Hematopoietic multipotent progenitor cell treated with erythropoietin and hydrocortisone succinate and interleukin-3 and kit ligand, for 4 days (in vitro differentiated cells): Measurements from ENCODE around the gene ANKMY1.
"Not testable (repeated sequence)": the region's sequence is repeated elsewhere in the genome, so short reads cannot be mapped to it uniquely, and the experiment has no call there.

Experiments
- DNase-seq: peaks from one replicate; pipeline ENCODE4 v3.0.0-alpha.2; 2015

Gene ANKMY1

GRCh38 chr2:240502059-240502429, 55.7 kb downstream of the ANKMY1 start:
- no peak for DNase-seq

DNA sequence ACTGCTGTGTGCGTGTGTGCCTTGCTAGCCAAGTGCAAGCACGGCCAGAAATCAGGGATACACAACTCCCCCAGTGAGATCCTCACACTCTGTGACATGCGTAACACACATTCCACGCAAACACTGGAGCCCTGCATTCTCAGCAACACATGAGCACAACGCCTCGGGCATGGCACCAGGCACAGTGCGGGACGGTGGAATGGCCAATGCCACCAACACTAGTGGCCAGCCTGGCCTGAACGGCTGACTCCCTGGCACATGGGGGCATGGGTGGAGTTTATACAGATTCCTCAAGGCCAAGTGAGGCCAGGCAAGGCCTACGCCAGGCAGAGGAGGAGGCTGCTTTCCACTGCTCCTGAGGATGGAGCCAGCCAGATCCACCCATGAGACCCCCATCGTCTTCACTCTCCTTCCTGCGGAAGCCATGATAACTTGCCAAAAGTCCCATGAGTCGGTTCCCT, 56.2 kb downstream of the ANKMY1 start:
- no peak for DNase-seq

DNA sequence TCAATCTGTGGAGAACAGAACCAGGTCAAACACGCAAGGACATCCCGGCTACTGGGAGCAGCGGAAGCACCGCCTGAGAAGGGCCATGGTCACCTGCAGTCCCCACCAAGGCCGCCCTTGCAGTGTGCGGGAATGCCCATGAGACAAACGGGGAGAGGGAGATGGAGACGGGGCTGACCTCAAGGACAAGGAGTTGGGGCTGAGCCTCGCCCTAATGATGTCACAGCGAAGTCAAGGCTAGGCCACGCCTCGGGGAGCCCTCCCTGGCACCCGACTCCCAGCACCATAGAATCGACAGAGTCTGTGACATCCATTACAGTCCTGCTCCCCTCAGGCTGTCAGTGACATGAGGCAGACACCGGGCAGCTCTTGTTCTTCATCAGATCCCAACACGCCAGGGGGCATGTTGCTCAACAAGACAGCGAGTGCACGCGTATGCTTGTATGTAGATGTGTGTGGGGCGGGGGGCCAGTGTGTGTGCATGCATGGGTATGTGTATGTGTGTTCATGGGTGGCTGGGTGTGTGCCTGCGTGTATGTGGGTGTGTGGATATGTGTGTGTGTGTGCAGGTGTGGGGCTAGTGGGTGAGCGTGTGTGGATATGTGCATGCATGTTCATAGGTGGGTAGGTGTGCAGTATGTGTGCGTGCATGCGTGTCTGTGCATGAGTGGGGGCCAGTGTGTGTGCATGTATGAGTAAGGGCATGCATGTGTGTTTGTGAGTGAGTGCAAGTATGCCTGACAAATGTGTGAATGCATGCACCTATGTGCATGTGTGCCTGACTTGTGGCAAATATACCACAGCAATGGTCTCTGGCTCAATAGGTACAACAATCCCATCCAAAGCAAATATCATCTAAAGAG, 57.0 kb downstream of the ANKMY1 start:
- DNase-seq, result no peak

DNA sequence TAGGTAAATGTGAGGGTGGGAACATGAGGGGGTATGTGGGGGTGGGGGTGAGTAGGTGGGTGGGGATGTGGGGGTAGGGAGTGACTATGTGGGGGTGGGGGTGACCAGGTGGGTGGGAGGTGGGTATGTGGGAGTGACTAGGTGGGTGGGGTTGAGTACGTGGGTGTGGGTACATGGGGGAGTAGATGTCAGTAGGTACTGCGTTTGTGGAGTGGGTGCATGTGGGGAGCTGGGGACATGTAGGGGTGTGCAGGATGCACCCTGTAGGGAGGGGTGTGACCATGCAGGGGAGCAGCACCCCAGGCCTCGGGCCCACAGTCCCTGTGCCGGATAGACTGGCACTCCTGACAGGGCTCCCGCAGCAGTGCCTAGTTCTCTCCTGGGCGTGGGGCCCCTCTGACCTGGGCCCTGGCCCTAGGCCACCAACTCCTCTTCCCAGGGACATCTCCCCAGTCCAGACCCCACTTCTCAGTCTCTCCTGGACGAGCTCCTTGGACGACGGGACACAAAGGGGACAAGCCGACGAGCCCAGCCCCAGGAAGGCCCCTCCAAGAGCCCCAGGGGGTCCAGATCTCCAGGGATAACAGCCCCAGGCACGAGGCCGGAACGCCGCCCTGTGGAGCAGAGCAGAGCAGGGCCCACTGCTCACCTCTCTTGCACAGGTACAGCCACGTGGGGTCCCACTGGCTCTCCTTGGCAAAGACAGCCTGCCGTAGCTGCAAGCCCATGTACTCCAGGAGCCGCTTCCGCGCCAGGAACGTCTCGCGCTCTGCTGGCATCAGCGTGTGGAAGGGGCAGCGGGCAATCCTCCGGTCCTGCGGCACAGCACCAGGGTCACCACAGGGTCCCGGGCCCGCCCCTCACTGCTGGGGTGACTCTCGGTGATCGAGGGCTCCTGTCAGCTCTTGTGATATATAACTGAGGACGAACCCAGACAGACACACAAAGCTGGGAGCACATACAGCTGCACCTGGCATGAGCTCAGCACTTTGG, 58.2 kb downstream of the ANKMY1 start:
- DNase-seq, result no peak

GRCh38 chr2:240498958-240499260, 58.9 kb downstream of the ANKMY1 start:
- DNase-seq, result no peak

DNA sequence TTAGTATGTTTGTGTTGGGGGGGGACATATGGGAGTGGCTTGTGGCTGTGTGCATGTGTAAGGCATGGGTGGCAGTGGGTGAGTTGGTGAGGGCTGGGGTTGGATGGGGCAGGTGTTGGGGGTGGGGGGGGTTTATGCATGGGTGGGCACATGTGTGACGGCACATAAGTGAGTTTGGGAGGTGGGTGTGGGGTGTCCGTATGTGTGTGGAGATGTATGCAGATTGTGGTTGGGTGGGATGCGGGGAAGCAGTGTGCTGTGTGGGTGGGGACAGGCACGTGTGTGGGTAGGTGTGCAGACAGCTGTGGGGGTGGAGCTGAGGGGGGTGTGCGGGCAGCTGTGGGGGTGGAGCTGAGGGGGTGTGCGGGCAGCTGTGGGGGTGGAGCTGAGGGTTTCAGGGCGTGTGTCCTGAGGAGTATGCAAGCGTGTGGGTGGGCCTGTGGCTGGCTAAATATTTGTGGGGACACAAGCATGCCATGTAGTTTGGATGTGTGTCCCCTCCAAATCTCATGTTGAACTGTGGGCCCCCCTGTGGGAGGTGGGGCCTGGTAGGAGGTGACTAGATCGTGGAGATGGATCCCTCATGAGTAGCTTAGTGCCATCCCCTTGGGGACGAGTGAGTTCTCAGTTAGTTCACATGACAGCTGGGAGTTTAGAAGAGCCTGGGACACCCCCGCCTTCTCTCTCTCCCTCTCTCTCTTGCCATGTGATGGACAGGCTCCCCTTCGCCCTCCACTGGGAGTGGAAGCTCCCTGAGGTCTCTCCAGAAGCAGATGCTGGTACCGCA, 59.4 kb downstream of the ANKMY1 start:
- DNase-seq, result no peak

GRCh38 chr2:240497082-240497481, 60.7 kb downstream of the ANKMY1 start:
- peak; percentile 41 for DNase-seq

- not testable (repeated sequence) for DNase-seq
Measured at GRCh38 chr2:240494942-240495341, 62.8 kb downstream of the ANKMY1 start.

DNA sequence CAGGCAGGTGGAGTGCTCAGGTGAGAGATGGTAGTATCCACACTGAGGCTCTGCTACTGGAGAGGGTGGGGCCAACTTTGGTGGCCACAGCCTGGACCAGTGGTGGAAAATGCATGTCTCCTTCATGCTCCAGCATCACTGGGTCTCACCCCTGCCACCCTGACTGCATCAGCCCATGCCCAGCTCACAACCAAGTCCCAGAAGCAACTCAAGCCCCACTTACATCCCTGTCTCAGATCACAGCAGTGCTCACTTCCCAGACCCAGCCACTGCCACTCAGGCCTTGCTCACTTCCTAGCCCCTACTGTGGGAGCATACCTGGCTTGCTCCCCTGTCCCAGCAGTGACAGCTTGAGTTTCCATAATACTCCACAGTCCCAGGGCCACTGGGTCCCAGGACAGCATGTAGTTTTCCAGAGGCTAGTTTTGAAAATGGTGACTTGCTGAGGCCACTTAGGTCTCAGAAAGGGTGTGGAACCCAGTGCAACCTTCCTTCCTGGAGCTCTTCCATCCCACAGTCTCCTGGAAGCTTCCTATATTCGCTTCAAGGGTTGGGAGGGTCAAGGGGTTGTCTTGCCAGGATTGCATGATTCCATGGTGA, 63.5 kb downstream of the ANKMY1 start:
- DNase-seq, result no peak

DNA sequence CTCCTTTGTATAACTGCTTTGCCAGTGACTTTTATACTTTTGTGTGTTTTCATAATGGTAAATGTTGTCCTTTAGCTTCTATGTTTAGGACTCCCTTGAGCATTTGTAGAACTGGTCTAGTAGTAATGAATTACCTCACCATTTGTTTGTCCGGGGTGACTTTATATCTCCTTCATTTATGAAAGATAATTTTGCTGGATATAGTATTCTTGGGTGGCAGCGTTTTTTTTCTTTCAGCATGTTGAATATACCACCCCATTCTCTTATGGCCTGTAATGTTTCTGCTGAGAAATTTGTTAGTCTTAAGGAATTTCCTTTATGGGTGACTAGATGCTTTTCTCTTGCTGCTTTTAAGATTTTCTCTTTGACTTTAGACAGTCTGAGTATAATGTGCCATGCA, 66.3 kb downstream of the ANKMY1 start:
- DNase-seq, result no peak

GRCh38 chr2:240482141-240482540, 75.6 kb downstream of the ANKMY1 start:
- DNase-seq, result no peak

GRCh38 chr2:240481720-240482119, 76.1 kb downstream of the ANKMY1 start:
- DNase-seq, result no peak

DNA sequence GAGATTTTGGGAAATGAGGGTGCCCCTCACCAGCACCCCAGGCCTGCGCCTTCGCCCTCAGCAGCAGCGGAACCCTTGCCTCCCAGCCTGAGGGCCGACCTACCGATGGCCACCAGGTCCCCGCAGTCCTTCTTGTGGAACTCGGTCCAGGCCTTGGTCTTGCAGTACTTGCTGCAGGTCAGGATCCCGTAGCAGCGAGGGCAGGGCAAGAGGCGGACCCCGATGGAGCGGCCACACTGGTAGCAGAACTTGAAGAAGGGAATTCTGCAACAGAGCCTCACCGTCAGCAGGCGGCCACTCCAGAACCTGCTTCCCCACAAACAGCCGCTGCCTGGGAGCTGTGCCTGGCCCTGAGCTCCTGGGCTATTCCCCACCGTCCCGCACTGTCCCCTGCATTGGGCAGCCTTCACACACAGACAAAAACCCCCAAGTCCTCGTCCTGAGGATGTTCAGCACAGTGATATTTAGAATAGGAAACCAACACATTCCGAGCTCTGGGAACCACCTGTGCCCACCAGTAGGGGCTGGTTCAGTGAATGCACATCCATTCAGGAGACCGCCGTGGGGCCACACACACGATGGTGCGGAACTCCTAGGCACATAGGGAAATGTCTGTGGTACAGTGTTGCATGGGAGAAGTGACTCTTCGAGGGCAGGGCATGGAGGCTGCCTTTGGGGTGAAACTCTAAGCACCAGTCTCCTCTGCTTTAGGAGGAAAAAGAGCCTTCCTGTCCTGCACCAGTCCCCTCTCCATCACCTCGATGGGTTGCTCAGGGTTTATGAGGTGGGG, 76.8 kb downstream of the ANKMY1 start:
- no peak for DNase-seq

DNA sequence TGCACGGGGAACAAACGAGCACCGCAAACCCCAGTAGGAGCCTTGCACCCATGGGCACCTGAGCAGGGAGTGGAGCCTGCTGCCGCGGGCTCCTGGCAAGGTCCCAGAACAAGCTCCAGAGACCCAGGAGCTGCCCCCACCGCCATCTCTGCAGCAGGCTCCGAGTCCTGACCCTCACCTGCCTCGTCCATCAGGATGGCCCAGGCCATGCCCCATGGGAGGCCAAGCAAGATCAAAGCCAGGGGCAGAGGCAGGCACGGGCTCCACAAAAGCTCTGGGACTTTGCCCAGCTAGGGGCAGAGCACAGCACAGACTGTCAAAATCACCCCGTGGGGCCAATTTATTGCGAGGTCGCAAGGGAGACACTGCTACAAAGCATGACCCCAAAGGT, 78.7 kb downstream of the ANKMY1 start:
- no peak for DNase-seq

DNA sequence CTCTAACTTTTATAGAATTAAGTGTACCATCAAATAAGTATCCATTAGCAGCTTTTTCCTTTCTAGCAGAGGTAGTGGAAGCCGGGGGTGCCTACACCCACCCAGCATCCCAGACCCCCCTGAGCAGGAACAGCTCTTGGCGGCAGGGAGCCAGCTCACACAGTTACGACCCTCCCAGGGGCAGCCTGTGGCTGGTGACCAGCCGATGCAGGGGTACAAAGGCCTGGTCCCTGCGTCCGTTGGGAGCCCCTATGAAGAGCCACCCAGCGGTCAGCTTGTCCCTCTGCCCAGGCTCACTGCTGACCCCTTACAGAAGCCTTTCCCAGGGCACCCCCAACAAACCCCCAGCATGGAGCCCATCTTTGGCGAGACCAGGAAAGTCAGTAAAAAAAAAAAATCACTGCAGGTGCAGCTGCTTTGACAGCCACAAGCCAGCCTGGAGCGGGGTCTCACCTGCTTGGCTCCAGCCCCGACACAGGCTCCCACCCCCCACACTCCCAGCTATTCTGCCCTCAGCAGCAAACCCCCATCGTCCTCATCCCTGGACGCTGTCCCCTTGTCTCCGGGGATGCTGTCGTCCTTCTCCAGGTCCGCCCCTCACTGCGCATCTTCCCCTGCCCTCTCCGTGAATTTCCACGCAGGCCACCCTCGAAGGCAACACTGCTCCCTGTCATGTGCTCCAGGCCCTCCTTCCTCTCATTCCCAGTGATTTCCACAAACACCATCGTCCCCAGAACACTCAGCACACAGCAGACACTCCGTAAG, 79.3 kb downstream of the ANKMY1 start:
- DNase-seq, result no peak

- DNase-seq, result no peak
Measured at GRCh38 chr2:240477916-240478315, 79.9 kb downstream of the ANKMY1 start.

DNA sequence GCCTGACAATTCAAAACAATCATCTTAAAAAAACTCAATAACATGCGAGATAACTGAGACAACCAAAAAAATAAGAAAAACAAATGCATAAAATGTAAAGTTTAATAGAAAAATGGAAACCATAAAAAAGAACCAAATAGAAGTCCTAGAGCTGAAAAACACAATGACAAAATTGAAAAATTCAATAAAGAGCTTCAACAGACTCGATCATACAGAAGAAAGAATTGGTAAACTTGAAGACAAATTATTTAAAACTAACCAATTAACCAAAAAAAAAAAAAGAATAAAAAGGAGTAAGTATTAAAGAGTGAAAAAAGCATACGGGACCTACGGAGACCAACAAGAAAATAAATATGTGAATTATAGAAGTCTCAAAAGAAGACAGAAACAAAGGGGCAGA, 84.6 kb downstream of the ANKMY1 start:
- DNase-seq, result no peak

DNA sequence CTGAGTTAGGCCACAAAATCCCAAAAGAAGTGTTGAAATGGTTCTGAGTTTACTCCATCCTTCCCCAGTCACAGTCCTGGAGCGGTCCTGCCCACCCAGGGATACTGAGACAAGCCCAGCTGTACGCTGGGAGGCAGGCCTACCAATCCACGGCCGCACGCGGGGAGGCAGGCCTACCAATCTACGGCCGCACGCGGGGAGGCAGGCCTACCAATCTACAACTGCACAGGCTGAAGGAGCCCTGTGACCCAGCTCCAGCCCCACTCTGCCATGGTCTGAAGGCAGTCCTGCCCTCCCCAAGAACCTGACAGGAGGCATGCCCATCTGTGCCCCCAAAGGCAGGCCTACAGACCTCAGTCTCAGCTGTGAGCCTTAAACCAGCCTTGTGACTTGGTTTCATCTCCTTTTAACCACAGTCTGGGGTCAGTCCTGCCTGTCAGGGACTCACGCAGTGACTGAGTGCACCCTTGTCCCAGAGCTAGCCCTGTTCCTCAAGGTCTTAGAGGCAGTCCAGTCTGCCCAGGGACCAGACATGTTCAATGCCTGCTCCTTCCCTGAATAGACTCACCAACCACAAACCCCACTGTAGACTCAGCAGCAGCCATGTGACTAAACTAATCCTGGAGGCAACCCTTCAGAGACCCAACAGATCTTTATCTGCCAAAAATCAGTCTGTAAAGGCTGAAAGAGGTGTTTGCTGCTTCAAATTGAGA, 85.6 kb downstream of the ANKMY1 start:
- DNase-seq, result no peak

DNA sequence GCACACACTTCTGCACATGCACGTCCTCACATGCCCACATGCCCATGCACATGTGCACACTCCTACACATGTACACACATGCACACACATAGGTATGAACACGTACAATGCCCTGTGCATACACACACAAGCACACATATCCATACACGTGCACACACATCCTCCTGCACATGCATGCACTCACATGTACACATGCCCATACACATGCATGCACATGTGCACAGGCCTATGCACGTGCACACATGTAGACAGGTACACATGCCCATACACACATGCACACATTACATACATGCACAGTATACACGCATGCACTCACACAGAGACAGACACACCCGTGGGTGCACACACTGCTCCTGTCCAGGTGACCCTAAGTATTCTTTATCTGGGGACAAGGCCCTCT, 88.0 kb downstream of the ANKMY1 start:
- DNase-seq, result no peak

DNA sequence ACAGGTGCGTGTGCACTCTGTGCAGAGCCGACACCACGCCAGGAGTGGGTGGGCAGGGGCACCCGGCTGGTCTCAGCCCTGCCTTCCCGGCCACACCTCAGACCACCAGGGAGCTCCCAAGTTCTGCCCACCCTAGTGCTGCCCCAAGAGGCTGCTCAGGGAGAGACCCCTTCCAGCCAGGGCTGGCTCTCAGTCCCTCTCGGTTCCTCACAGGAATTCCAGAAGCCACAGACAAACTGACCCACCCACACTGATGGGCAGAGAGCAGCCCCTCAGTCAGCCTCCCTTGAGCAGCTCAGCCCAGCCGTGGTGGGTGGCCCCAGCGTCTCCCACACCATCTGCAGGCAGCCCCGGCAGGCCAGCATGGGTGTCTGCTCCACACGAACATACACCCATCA, 88.5 kb downstream of the ANKMY1 start:
- DNase-seq, result no peak
